ENCODE data around the gene ZNF609. TPM values are rescaled to one million over a fixed set of nuclear protein-coding genes. Genes with fewer than 3 reads are reported as not detected.

The ZNF609 gene
- total RNA-seq, 2 donors from 2014 or later, result 52.3 to 54.8 TPM

DNA sequence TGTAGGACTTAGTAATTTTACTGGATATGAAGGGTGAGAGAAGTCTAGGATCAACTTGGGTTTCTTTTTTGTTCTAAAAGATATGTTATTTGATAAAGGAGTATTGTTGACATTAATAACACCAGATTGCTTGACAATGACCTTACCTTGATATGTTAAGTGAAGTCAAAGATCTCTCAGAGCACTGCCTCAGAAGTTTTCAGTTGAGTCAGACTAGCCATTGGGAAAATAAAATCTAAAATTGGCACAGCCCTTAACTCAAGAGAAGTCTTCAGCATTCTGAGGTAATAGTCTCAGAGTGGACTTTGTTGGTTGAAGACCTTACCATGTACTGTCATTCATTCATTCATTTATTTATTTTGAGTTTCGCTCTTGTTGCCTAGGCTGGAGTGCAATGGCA is 22.4 kb upstream of the ZNF609 start:
- no peak overlapping the region for H3K4me3 Mint-ChIP-seq
- no peaks in the 10 kb centered on the region for H3K27me3 ChIP-seq (ENCODE audit: control insufficient read depth, insufficient read depth, low read length, poor library complexity, severe bottlenecking)
- WGBS, 2 experiments (ENCODE audit: insufficient coverage in 1 of 2, insufficient read length in 1 of 2), result 100% methylated on average over 1 of the region's 1 CpG; no CpG with 5 or more reads in 1 of the 2 experiments
- no peak overlapping the region for H3K27ac ChIP-seq (ENCODE audit: low read depth, low read length)
- peaks cover 21% of the 10 kb centered on the region for H3K36me3 ChIP-seq (ENCODE audit: control insufficient read depth, insufficient read depth, low read length)
- no peak overlapping the region for H3K27ac Mint-ChIP-seq
- no peak overlapping the region for H3K4me3 ChIP-seq (ENCODE audit: low read length)
- H3K9ac ChIP-seq (ENCODE audit: extremely low read depth, low read length, poor library complexity, severe bottlenecking), result no peak overlapping the region
- H3K9me3 Mint-ChIP-seq, result no peaks in the 10 kb centered on the region
- no peaks in the 10 kb centered on the region for H3K9me3 ChIP-seq (ENCODE audit: control insufficient read depth, low read length)
- TF ChIP-seq CTCF (conservative IDR thresholded peaks at IDR 0.05), result no peak
- DNase-seq, result no peak
- peaks cover 33% of the 10 kb centered on the region for H3K36me3 Mint-ChIP-seq (ENCODE audit: low read depth)
- no peaks in the 10 kb centered on the region for H3K27me3 Mint-ChIP-seq (ENCODE audit: insufficient read depth)
- no peaks in the 10 kb centered on the region for H3K4me1 ChIP-seq (ENCODE audit: control insufficient read depth, insufficient read depth, low read length)
- peaks cover 10% of the 10 kb centered on the region for H3K4me1 Mint-ChIP-seq

GRCh38 chr15:64438653-64439447 is 21.5 kb upstream of the ZNF609 start:
- no peak for DNase-seq
- Histone ChIP-seq H3K36me3 (ENCODE audit: control insufficient read depth, insufficient read depth, low read length) (peaks cover 14% of the 10 kb centered on the region), H3K9me3 (ENCODE audit: control insufficient read depth, low read length) (no peaks in the 10 kb centered on the region), H3K27me3 (ENCODE audit: control insufficient read depth, insufficient read depth, low read length, poor library complexity, severe bottlenecking) (no peaks in the 10 kb centered on the region), H3K9ac (ENCODE audit: extremely low read depth, low read length, poor library complexity, severe bottlenecking) (no peak overlapping the region), H3K4me3 (ENCODE audit: low read length) (no peak overlapping the region), H3K4me1 (ENCODE audit: control insufficient read depth, insufficient read depth, low read length) (no peaks in the 10 kb centered on the region), H3K27ac (ENCODE audit: low read depth, low read length) (no peak overlapping the region)
- Mint-ChIP-seq H3K36me3 (ENCODE audit: low read depth) (peaks cover 27% of the 10 kb centered on the region), H3K4me3 (no peak overlapping the region), H3K9me3 (no peaks in the 10 kb centered on the region), H3K27ac (no peak overlapping the region), H3K4me1 (peaks cover 14% of the 10 kb centered on the region), H3K27me3 (ENCODE audit: insufficient read depth) (no peaks in the 10 kb centered on the region)
- TF ChIP-seq CTCF (conservative IDR thresholded peaks at IDR 0.05), result no peak
- WGBS, 2 experiments (ENCODE audit: insufficient coverage in 1 of 2, insufficient read length in 1 of 2), result 87 to 90% methylated on average over 4 to 6 of the region's 6 CpGs

GRCh38 chr15:64441852-64442251 is 18.5 kb upstream of the ZNF609 start:
- H3K27ac Mint-ChIP-seq, result no peak overlapping the region
- Histone ChIP-seq H3K9ac (ENCODE audit: extremely low read depth, low read length, poor library complexity, severe bottlenecking) (no peak overlapping the region), H3K4me3 (ENCODE audit: low read length) (no peak overlapping the region), H3K36me3 (ENCODE audit: control insufficient read depth, insufficient read depth, low read length) (peaks cover 24% of the 10 kb centered on the region), H3K9me3 (ENCODE audit: control insufficient read depth, low read length) (no peaks in the 10 kb centered on the region), H3K4me1 (ENCODE audit: control insufficient read depth, insufficient read depth, low read length) (no peaks in the 10 kb centered on the region), H3K27ac (ENCODE audit: low read depth, low read length) (no peak overlapping the region), H3K27me3 (ENCODE audit: control insufficient read depth, insufficient read depth, low read length, poor library complexity, severe bottlenecking) (no peaks in the 10 kb centered on the region)
- TF ChIP-seq CTCF (conservative IDR thresholded peaks at IDR 0.05), result no peak
- H3K27me3 Mint-ChIP-seq (ENCODE audit: insufficient read depth), result no peaks in the 10 kb centered on the region
- DNase-seq, result no peak
- WGBS, 2 experiments (ENCODE audit: insufficient coverage in 1 of 2, insufficient read length in 1 of 2), result 96 to 98% methylated on average over 3 of the region's 3 CpGs
- H3K4me1 Mint-ChIP-seq, result peaks cover 17% of the 10 kb centered on the region
- H3K4me3 Mint-ChIP-seq, result no peak overlapping the region
- no peaks in the 10 kb centered on the region for H3K9me3 Mint-ChIP-seq
- H3K36me3 Mint-ChIP-seq (ENCODE audit: low read depth), result peaks cover 31% of the 10 kb centered on the region
